Naive thymus-derived CD4-positive, alpha-beta T cell (primary cell): ENCODE results near the gene GARIN5A. TPM values are rescaled to one million over a fixed set of nuclear protein-coding genes. Genes with fewer than 3 reads are reported as not detected.

Source experiments
- ATAC-seq: fragments of 150-1000 bp; cut with Tn5 transposase; 2 replicates; pipeline ENCODE4 v1.10.0; 2021; ENCODE audit warnings: mild to moderate bottlenecking, moderate library complexity
- CTCF ChIA-PET: fragments of 350-600 bp; sonication (Branson Sonifier 250); formaldehyde crosslinking; loops from one replicate; lab custom pipeline; 2021; ENCODE audit warnings: antibody characterized with exemption; lab: Charles Lee
- POLR2A ChIA-PET: fragments of 350-600 bp; sonication (Branson Sonifier 250); formaldehyde crosslinking; loops from one replicate; lab custom pipeline; 2021; ENCODE audit warnings: antibody characterized with exemption, inconsistent platforms; lab: Charles Lee
- DNase-seq, 9 donors: peaks; one replicate each; pipeline versions ENCODE4 v3.0.0 to v3.0.0-alpha.2; 2020 to 2022; ENCODE audit warnings: mixed read lengths in 1 of 9
- H3K27ac ChIP-seq: one replicate; pipeline ENCODE4 v1.7.0; 2013; ENCODE audit warnings: mild to moderate bottlenecking, low read depth, low read length, moderate library complexity
- H3K27me3 ChIP-seq, 2 donors: one replicate each; pipeline ENCODE4 v1.7.0; 2013; ENCODE audit warnings: low read length in 2 of 2, mild to moderate bottlenecking in 2 of 2, moderate library complexity in 2 of 2; ENCODE audit not compliant: control insufficient read depth in 2 of 2, insufficient read depth in 2 of 2
- H3K36me3 ChIP-seq, 3 experiments: 1 replicate in 2 of 3; 2 replicates in 1 of 3; pipeline ENCODE4 v1.7.0; 2013; ENCODE audit warnings: low read length in 3 of 3, mild to moderate bottlenecking in 3 of 3, moderate library complexity in 1 of 3; ENCODE audit not compliant: insufficient read depth in 3 of 3, control insufficient read depth in 2 of 3
- H3K4me1 ChIP-seq, 2 donors: one replicate each; pipeline ENCODE4 v1.7.0; 2013; ENCODE audit warnings: low read length in 2 of 2, mild to moderate bottlenecking in 2 of 2, moderate library complexity in 1 of 2; ENCODE audit not compliant: control insufficient read depth in 2 of 2, insufficient read depth in 2 of 2
- H3K4me3 ChIP-seq: 2 replicates; pipeline ENCODE4 v1.7.0; 2013; ENCODE audit warnings: mild to moderate bottlenecking, low read length
- H3K9me3 ChIP-seq, 3 experiments: 1 replicate in 2 of 3; 2 replicates in 1 of 3; pipeline ENCODE4 v1.7.0; 2013; ENCODE audit warnings: low read length in 3 of 3; ENCODE audit not compliant: control insufficient read depth in 2 of 3
- H3K27ac Mint-ChIP-seq, 9 donors: one replicate each; pipeline ENCODE4 v1.8.0; 2020 to 2022; ENCODE audit warnings: mixed read lengths in 9 of 9, mild to moderate bottlenecking in 8 of 9, moderate library complexity in 5 of 9, inconsistent platforms in 2 of 9
- H3K27me3 Mint-ChIP-seq, 5 donors: one replicate each; pipeline ENCODE4 v1.8.0; 2021 to 2022; ENCODE audit warnings: mixed read lengths in 5 of 5, mild to moderate bottlenecking in 1 of 5
- H3K36me3 Mint-ChIP-seq, 5 donors: one replicate each; pipeline ENCODE4 v1.8.0; 2020 to 2022; ENCODE audit warnings: mixed read lengths in 5 of 5, mild to moderate bottlenecking in 3 of 5, inconsistent platforms in 1 of 5
- H3K4me1 Mint-ChIP-seq, 7 donors: one replicate each; pipeline ENCODE4 v1.8.0; 2020 to 2022; ENCODE audit warnings: mixed read lengths in 7 of 7, mild to moderate bottlenecking in 3 of 7, inconsistent platforms in 1 of 7
- H3K4me3 Mint-ChIP-seq, 10 donors: one replicate each; pipeline ENCODE4 v1.8.0; 2020 to 2022; ENCODE audit warnings: mild to moderate bottlenecking in 10 of 10, mixed read lengths in 10 of 10, moderate library complexity in 6 of 10, inconsistent platforms in 2 of 10
- H3K9me3 Mint-ChIP-seq, 11 donors: one replicate each; pipeline ENCODE4 v1.8.0; 2020 to 2022; ENCODE audit warnings: mixed read lengths in 11 of 11, mild to moderate bottlenecking in 4 of 11, inconsistent platforms in 1 of 11, moderate library complexity in 1 of 11
- intact Hi-C, 2 donors: fragments of 100-400 bp; cut with micrococcal nuclease; formaldehyde crosslinking; loops; one replicate each; pipeline ENCODE4 v1.15.1; 2023
- polyA plus RNA-seq, 2 donors: library from polyadenylated mRNA; unstranded; fragments of 300-500 nt; fragmentation: Illumina TruSeq; gene quantifications; one replicate each; pipeline ENCODE4 v1.2.3, GENCODE V29; 2021
- total RNA-seq, 6 experiments: library from RNA in 5 of 6; stranded (reverse) in 5 of 6; gene quantifications; 1 replicate in 5 of 6; 2 replicates in 1 of 6; pipeline ENCODE4 v1.2.3 and lab custom pipeline; 2021 to 2026

The GARIN5A gene
- total and polyA plus RNA-seq, 7 experiments from 2014 or later = 0.59 to 3.1 (median 0.76) TPM; not detected in 1

DNA sequence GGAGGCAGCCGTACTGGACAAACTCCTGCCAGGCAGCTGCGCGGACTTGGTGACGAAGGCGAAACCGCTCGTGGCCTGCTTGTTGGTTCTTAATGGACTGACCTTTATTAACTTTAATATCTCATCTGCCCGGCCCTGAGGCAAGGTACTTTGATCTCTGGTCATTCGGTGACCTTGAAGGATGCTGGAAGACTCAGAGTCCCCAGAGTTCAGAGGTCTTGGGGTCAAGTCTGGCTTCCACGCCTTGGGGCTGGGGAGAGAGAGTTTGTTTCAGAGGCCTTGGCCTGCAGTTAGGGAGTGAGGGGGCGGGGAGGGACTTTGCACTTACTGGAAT is 10.0 kb downstream of the GARIN5A start:
- Mint-ChIP-seq H3K27me3 (peaks cover 0 to 29% (median 2%) of the 10 kb centered on the region in 5 donors), H3K27ac (no peak overlapping the region), H3K4me1 (no peaks in the 10 kb centered on the region), H3K36me3 (no peaks in the 10 kb centered on the region), H3K9me3 (peaks cover 0 to 1% (median 0%) of the 10 kb centered on the region in 11 donors), H3K4me3 (no peak overlapping the region)
- no peak for ATAC-seq
- intact Hi-C loops = no loop called here
- no peaks in the 10 kb centered on the region for H3K4me1 ChIP-seq
- POLR2A ChIA-PET = no interaction called here
- no peak overlapping the region for H3K4me3 ChIP-seq
- no peaks in the 10 kb centered on the region for H3K9me3 ChIP-seq
- H3K36me3 ChIP-seq = no peaks in the 10 kb centered on the region
- no peak overlapping the region for H3K27ac ChIP-seq
- CTCF ChIA-PET = no interaction called here
- no peak for DNase-seq
- H3K27me3 ChIP-seq = no peaks in the 10 kb centered on the region

GRCh38 chr19:50465986-50466705 is 10.5 kb downstream of the GARIN5A start:
- Mint-ChIP-seq H3K36me3 (no peaks in the 10 kb centered on the region), H3K4me1 (peaks cover 0 to 4% (median 3%) of the 10 kb centered on the region in 7 donors), H3K9me3 (peaks cover 0 to 1% (median 0%) of the 10 kb centered on the region in 11 donors), H3K27me3 (peaks cover under 1 to 32% (median 8%) of the 10 kb centered on the region in 5 donors), H3K27ac (no peak overlapping the region), H3K4me3 (no peak overlapping the region)
- Histone ChIP-seq H3K27ac (no peak overlapping the region), H3K9me3 (no peaks in the 10 kb centered on the region), H3K4me1 (peaks cover 0 to 3% of the 10 kb centered on the region in 2 donors), H3K27me3 (no peaks in the 10 kb centered on the region), H3K4me3 (no peak overlapping the region), H3K36me3 (no peaks in the 10 kb centered on the region)
- POLR2A ChIA-PET = interaction anchor here (0.8 kb wide), 1 partner anchor 13 kb away, joined by 6 read pairs; no protein-coding TSS in a partner anchor
- ATAC-seq (no peak), DNase-seq (no peak)
- intact Hi-C loops = no loop called here
- CTCF ChIA-PET = interaction anchor here (1.5 kb wide), 1 partner anchor 109 kb away, joined by 5 read pairs; no protein-coding TSS in a partner anchor

GRCh38 chr19:50465000-50465399 is 11.6 kb downstream of the GARIN5A start:
- Mint-ChIP-seq H3K27me3 (peaks cover 2 to 38% (median 11%) of the 10 kb centered on the region in 5 donors), H3K27ac (no peak overlapping the region), H3K4me1 (peaks cover 0 to 9% (median 4%) of the 10 kb centered on the region in 7 donors), H3K36me3 (no peaks in the 10 kb centered on the region), H3K4me3 (no peak overlapping the region), H3K9me3 (peaks cover 0 to 1% (median 0%) of the 10 kb centered on the region in 11 donors)
- no peak overlapping the region for H3K27ac ChIP-seq
- CTCF ChIA-PET = interaction anchor here (1.5 kb wide), 1 partner anchor 108 kb away, joined by 5 read pairs; no protein-coding TSS in a partner anchor
- intact Hi-C loops = loop anchor here in 1 of 2 donors (5.0 kb wide), 1 partner anchor 53 kb away; no protein-coding TSS in a partner anchor
- H3K4me3 ChIP-seq = no peak overlapping the region
- ATAC-seq = no peak
- H3K27me3 ChIP-seq = no peaks in the 10 kb centered on the region
- peaks cover 0 to 5% of the 10 kb centered on the region in 2 donors for H3K4me1 ChIP-seq
- no peaks in the 10 kb centered on the region for H3K9me3 ChIP-seq
- POLR2A ChIA-PET = no interaction called here
- no peaks in the 10 kb centered on the region for H3K36me3 ChIP-seq
- DNase-seq = no peak

DNA sequence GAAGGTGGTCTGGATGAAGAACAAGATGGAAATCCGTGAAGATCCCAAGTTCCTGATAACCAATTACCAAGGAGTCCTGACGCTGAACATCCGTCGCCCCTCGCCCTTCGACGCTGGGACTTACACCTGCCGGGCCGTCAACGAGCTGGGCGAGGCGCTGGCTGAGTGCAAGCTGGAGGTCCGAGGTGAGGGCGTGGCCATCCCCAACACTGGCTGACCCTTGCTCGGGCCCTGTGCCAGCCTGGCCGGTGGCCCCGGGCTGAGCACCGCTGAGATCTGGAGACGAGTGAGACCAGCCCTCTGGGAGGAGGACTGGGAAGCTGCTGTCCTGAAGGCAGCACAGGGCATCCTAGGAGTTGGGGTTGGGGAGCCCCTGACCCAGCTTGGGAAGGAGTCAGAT is 12.3 kb downstream of the GARIN5A start:
- H3K4me3 Mint-ChIP-seq = no peak overlapping the region
- CTCF ChIA-PET = interaction anchor here (1.5 kb wide), 1 partner anchor 107 kb away, joined by 5 read pairs; no protein-coding TSS in a partner anchor
- H3K27ac ChIP-seq = no peak overlapping the region
- no peaks in the 10 kb centered on the region for H3K36me3 ChIP-seq
- DNase-seq (no peak), ATAC-seq (no peak)
- H3K9me3 Mint-ChIP-seq = peaks cover 0 to 1% (median 0%) of the 10 kb centered on the region in 11 donors
- no peak overlapping the region for H3K27ac Mint-ChIP-seq
- peaks cover 0 to 14% (median 4%) of the 10 kb centered on the region in 7 donors for H3K4me1 Mint-ChIP-seq
- intact Hi-C loops = loop anchor here in 1 of 2 donors (5.0 kb wide), 1 partner anchor 52 kb away; no protein-coding TSS in a partner anchor
- no peaks in the 10 kb centered on the region for H3K9me3 ChIP-seq
- no peaks in the 10 kb centered on the region for H3K36me3 Mint-ChIP-seq
- POLR2A ChIA-PET = no interaction called here
- no peak overlapping the region for H3K4me3 ChIP-seq
- peaks cover 0 to 2% of the 10 kb centered on the region in 2 donors for H3K27me3 ChIP-seq
- H3K4me1 ChIP-seq = peaks cover 0 to 5% of the 10 kb centered on the region in 2 donors
- H3K27me3 Mint-ChIP-seq = peaks cover 4 to 43% (median 16%) of the 10 kb centered on the region in 5 donors

GRCh38 chr19:50462970-50463369 is 13.7 kb downstream of the GARIN5A start:
- H3K4me1 Mint-ChIP-seq = peaks cover 0 to 14% (median 4%) of the 10 kb centered on the region in 7 donors
- ChIA-PET CTCF (interaction anchor here (1.1 to 1.3 kb wide), 2 partner anchors 94 to 106 kb away, joined by 4 to 7 read pairs; no protein-coding TSS in a partner anchor), POLR2A (interaction anchor here (0.9 kb wide), 1 partner anchor 22 kb away, joined by 3 read pairs; no protein-coding TSS in a partner anchor)
- no peak for ATAC-seq
- H3K4me1 ChIP-seq = peaks cover 0 to 5% of the 10 kb centered on the region in 2 donors
- no peaks in the 10 kb centered on the region for H3K36me3 ChIP-seq
- peaks cover 4 to 33% (median 19%) of the 10 kb centered on the region in 5 donors for H3K27me3 Mint-ChIP-seq
- no peaks in the 10 kb centered on the region for H3K9me3 ChIP-seq
- H3K27me3 ChIP-seq = peaks cover 0 to 6% of the 10 kb centered on the region in 2 donors
- peaks cover 0 to 1% (median 0%) of the 10 kb centered on the region in 11 donors for H3K9me3 Mint-ChIP-seq
- H3K4me3 Mint-ChIP-seq = no peak overlapping the region
- no peaks in the 10 kb centered on the region for H3K36me3 Mint-ChIP-seq
- DNase-seq = no peak
- intact Hi-C loops = loop anchor here in 1 of 2 donors (5.0 kb wide), 1 partner anchor 51 kb away; no protein-coding TSS in a partner anchor
- H3K27ac Mint-ChIP-seq = no peak overlapping the region
- H3K4me3 ChIP-seq = no peak overlapping the region
- no peak overlapping the region for H3K27ac ChIP-seq

DNA sequence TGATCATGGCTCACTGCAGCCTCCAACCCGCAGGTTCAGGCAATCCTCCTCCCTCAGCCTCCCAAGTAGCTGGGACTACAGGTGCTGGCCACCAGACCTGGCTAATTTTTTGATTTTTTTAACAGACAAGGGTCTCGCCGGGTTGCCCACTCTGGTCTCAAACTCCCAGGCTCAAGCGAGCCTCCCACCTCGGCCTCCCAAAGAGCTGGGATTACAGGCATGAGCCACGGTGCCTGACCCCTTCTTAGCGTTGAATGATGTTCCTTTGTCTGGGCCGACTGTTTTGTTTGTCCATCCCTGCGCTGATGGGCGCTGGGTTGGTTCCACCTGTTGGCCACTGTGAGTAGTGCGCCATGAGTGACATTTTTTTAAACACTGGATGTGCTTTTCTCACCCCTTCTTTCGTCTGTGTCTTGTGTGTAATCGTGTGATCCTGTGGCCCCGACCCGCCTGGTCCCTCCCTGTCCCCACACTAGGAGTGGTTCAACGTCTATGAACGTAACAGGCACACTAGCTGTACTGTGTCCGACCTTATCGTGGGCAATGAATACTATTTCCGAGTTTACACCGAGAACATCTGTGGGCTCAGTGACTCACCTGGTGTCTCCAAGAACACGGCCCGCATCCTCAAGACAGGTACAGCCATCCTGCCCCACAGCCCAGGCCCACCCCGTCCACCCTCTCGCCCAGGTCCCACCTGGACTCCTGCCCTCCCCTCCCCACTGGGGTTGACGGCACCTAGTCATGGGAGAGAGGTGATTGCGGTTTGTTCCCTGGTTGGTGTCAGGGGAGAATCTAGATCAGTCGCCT is 15.4 kb downstream of the GARIN5A start:
- ChIA-PET CTCF (interaction anchor here (1.2 to 1.6 kb wide), 2 partner anchors 95 to 104 kb away, joined by 3 to 13 read pairs; no protein-coding TSS in a partner anchor), POLR2A (interaction anchor here (0.6 to 0.8 kb wide), 2 partner anchors 92 to 104 kb away, joined by 3 read pairs; no protein-coding TSS in a partner anchor)
- no peaks in the 10 kb centered on the region for H3K36me3 ChIP-seq
- peaks cover 0 to 6% of the 10 kb centered on the region in 2 donors for H3K27me3 ChIP-seq
- peak; percentile 87 for ATAC-seq
- Mint-ChIP-seq H3K36me3 (no peaks in the 10 kb centered on the region), H3K27ac (peak overlapping the region in 1 of 9 donors; percentile 52), H3K9me3 (peaks cover 0 to 1% (median 0%) of the 10 kb centered on the region in 11 donors), H3K27me3 (peaks cover 10 to 44% (median 21%) of the 10 kb centered on the region in 5 donors), H3K4me3 (no peak overlapping the region), H3K4me1 (peaks cover 0 to 14% (median 4%) of the 10 kb centered on the region in 7 donors)
- intact Hi-C loops = loop anchor here (1.0 to 5.0 kb wide), 5 partner anchors 30 to 104 kb away; no protein-coding TSS in a partner anchor
- H3K9me3 ChIP-seq = no peaks in the 10 kb centered on the region
- no peak overlapping the region for H3K27ac ChIP-seq
- peaks cover 0 to 5% of the 10 kb centered on the region in 2 donors for H3K4me1 ChIP-seq
- H3K4me3 ChIP-seq = no peak overlapping the region
- peak in 8 of 9 donors; percentile 23 to 68 (median 46) for DNase-seq
